HL-60 (cell line): ENCODE data around the gene SOX10.

Experiments used
- DNase-seq, 2 experiments: peaks; one replicate each; pipeline ENCODE4 v3.0.0-alpha.2; 2010 to 2020; ENCODE audit warnings: low read depth in 1 of 2, low spot score in 1 of 2
- H3K27ac ChIP-seq: fragments of 250-450 bp; sonication (Bioruptor Pico); replicated peaks from 2 replicates; pipeline ENCODE4 v1.5.1; 2020; ENCODE audit warnings: mild to moderate bottlenecking, moderate library complexity
- H3K27me3 ChIP-seq: fragments of 250-450 bp; sonication (Bioruptor Pico); 2 replicates; pipeline ENCODE4 v1.5.1; 2021; ENCODE audit warnings: mild to moderate bottlenecking, moderate library complexity; ENCODE audit not compliant: insufficient read depth, poor library complexity, severe bottlenecking
- H3K4me3 ChIP-seq: replicated peaks from 2 replicates; pipeline ENCODE4 v1.5.1; 2011; ENCODE audit warnings: mild to moderate bottlenecking, control low read depth, low read length; ENCODE audit not compliant: insufficient read depth
- GABPA ChIP-seq: IDR thresholded peaks from 2 replicates; pipeline ENCODE4 v1.6.1; 2012; ENCODE audit warnings: low read depth
- POLR2AphosphoS5 ChIP-seq: IDR thresholded peaks from 2 replicates; pipeline ENCODE4 v1.6.1; 2012; ENCODE audit warnings: low read depth
- SPI1 ChIP-seq: IDR thresholded peaks from 2 replicates; pipeline ENCODE4 v1.6.1; 2012; ENCODE audit warnings: low read depth, mild to moderate bottlenecking, borderline replicate concordance
- TF ChIP-seq, protein P1 (sequence below): IDR thresholded peaks from 2 replicates; pipeline ENCODE4 v1.6.1; 2012; ENCODE audit warnings: low read depth; ENCODE audit not compliant: insufficient replicate concordance
- TF ChIP-seq, protein P2 (sequence below): IDR thresholded peaks from one replicate; pipeline ENCODE4 v1.5.1; 2011; ENCODE audit warnings: low read length, control low read depth, inconsistent platforms; ENCODE audit not compliant: insufficient read depth

The SOX10 gene

DNA sequence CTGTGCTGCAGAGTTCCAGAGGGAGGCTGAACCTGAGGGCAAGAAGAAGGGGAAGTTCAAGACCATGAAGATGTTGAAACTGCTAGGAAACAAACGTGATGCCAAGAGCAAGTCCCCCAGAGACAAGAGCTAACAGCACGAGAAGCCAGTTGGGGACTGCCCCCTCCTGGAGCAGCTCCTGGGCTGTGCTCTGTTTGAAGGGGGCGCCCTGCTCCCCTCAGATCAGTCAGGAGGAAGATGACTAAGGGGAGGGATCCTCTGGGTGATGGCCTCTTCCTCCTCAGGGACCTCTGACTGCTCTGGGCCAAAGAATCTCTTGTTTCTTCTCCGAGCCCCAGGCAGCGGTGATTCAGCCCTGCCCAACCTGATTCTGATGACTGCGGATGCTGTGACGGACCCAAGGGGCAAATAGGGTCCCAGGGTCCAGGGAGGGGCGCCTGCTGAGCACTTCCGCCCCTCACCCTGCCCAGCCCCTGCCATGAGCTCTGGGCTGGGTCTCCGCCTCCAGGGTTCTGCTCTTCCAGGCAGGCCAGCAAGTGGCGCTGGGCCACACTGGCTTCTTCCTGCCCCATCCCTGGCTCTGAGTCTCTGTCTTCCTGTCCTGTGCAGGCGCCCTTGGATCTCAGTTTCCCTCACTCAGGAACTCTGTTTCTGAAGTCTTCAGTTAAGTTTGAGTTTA lies 43.5 kb downstream of the SOX10 start:
- H3K27ac ChIP-seq: no peak overlapping the region
- H3K27me3 ChIP-seq: no peaks in the 10 kb centered on the region
- peak; percentile 73 for DNase-seq
- H3K4me3 ChIP-seq: no peak overlapping the region
- TF ChIP-seq SPI1 (peak; percentile 15; the same call in 1 of the 2 replicates), GABPA (no peak), POLR2AphosphoS5 (no peak)
- TF ChIP-seq, protein P1, sequence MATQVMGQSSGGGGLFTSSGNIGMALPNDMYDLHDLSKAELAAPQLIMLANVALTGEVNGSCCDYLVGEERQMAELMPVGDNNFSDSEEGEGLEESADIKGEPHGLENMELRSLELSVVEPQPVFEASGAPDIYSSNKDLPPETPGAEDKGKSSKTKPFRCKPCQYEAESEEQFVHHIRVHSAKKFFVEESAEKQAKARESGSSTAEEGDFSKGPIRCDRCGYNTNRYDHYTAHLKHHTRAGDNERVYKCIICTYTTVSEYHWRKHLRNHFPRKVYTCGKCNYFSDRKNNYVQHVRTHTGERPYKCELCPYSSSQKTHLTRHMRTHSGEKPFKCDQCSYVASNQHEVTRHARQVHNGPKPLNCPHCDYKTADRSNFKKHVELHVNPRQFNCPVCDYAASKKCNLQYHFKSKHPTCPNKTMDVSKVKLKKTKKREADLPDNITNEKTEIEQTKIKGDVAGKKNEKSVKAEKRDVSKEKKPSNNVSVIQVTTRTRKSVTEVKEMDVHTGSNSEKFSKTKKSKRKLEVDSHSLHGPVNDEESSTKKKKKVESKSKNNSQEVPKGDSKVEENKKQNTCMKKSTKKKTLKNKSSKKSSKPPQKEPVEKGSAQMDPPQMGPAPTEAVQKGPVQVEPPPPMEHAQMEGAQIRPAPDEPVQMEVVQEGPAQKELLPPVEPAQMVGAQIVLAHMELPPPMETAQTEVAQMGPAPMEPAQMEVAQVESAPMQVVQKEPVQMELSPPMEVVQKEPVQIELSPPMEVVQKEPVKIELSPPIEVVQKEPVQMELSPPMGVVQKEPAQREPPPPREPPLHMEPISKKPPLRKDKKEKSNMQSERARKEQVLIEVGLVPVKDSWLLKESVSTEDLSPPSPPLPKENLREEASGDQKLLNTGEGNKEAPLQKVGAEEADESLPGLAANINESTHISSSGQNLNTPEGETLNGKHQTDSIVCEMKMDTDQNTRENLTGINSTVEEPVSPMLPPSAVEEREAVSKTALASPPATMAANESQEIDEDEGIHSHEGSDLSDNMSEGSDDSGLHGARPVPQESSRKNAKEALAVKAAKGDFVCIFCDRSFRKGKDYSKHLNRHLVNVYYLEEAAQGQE: no peak
- TF ChIP-seq, protein P2, sequence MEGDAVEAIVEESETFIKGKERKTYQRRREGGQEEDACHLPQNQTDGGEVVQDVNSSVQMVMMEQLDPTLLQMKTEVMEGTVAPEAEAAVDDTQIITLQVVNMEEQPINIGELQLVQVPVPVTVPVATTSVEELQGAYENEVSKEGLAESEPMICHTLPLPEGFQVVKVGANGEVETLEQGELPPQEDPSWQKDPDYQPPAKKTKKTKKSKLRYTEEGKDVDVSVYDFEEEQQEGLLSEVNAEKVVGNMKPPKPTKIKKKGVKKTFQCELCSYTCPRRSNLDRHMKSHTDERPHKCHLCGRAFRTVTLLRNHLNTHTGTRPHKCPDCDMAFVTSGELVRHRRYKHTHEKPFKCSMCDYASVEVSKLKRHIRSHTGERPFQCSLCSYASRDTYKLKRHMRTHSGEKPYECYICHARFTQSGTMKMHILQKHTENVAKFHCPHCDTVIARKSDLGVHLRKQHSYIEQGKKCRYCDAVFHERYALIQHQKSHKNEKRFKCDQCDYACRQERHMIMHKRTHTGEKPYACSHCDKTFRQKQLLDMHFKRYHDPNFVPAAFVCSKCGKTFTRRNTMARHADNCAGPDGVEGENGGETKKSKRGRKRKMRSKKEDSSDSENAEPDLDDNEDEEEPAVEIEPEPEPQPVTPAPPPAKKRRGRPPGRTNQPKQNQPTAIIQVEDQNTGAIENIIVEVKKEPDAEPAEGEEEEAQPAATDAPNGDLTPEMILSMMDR: peak; percentile 6

DNA sequence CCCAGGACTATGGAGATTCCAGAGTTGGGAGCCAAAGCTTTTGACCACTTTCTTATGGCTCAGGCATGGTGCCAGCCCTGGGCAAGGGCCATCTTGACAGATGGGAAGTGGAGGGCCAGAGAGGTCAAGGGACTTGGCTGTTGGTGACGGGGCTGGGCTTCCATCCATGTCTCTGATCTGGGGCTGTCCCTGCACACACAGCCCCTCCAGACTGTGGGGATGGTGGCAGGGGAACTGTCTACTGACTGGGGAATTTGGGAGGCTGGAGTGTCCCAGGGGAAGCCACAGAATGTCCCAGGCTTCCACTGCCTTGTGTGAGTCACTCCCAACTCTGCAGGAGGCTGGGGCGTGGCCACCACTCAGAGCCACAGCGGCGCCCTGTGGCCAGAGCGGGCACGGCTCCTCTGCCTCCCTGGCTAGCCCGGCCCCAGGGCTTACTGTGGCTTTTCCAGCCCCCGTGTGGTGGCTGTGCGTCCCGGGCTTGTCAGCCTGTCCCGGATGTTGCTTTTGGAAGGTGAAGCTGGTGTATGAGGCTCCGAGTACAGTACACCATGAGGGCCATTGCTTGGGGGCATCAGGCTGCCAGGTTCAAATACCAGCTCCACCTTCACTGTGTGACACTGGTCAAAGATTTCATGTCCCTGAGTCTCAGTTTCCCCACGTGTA lies 50.5 kb downstream of the SOX10 start:
- no peaks in the 10 kb centered on the region for H3K27me3 ChIP-seq
- no peak overlapping the region for H3K4me3 ChIP-seq
- TF ChIP-seq, protein P2: peak; percentile 98
- no peak for TF ChIP-seq POLR2AphosphoS5
- peak; percentile 86 to 89 for DNase-seq
- H3K27ac ChIP-seq: no peak overlapping the region

DNA sequence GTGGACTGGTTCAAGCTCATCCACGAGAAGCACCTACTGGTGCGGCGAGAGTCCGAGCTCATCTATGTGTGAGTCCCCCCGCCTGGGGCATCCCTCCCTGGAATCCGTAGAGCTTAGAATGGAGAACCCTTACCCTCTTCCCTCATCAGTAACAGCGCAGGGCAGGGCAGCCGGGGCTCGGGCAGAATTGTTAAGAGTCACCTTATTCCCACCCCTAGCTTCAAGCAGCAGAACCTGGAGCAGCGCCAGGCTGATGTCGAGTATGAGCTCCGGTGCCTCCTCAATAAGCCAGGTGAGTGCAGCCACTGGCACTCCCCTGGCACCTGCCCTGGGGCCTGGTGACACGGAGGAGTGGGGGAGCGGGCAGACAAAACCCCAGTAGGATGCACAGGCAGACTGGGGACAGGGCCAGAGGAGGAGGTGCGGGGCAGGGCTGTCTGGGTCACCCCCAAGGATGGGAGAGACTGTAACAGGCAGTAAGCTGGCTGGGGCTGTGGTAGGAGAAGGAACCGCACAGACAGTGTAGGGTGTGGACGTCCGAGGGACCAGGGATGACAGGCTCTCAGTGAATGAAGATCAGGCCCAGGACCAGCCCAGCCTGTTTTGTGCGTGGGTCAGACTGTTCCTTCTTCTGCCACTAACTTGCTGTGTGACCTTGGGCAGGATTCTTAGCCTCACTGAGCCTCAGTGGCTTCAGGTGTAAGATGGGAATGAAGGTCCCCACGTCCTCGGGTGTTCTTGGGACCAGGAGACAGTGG lies 51.4 kb downstream of the SOX10 start:
- TF ChIP-seq, protein P1: no peak
- no peak for TF ChIP-seq GABPA
- TF ChIP-seq, protein P2: no peak
- TF ChIP-seq SPI1: no peak
- TF ChIP-seq POLR2AphosphoS5: no peak
- no peak for DNase-seq
- H3K27me3 ChIP-seq: no peaks in the 10 kb centered on the region
- no peak overlapping the region for H3K4me3 ChIP-seq
- H3K27ac ChIP-seq: no peak overlapping the region
